ENCODE data around the gene MLANA.
"Not testable (repeated sequence)": the region's sequence is repeated elsewhere in the genome, so short reads cannot be mapped to it uniquely, and the experiment has no call there.

Gene MLANA

GRCh38 chr9:5870691-5871090 is 20.0 kb upstream of the MLANA start:
- DNase-seq: no peak

- DNase-seq: no peak
These were observed 18.9 kb upstream of the MLANA start for GRCh38 chr9:5871785-5872184.

DNA sequence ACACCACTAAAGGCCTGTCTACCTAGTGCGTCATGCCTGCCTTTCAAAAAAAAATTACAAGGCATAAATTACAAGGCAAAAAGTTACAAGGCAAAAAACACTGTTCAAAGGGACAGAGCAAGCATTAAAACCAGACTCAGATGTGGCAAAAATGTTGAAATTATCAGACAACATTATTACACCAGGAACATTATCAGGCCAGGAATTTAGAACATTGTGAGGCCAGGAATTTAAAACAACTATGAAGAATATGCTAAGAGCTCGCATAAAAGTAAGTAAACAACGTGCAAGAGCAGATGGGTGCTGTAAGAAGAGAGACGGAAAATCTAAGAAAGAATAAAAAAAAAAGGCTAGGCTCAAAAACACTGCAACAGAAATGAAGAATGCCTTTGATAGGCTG is 18.2 kb upstream of the MLANA start:
- DNase-seq: no peak

- DNase-seq: no peak
These were observed 17.2 kb upstream of the MLANA start for GRCh38 chr9:5873439-5873838.

DNA sequence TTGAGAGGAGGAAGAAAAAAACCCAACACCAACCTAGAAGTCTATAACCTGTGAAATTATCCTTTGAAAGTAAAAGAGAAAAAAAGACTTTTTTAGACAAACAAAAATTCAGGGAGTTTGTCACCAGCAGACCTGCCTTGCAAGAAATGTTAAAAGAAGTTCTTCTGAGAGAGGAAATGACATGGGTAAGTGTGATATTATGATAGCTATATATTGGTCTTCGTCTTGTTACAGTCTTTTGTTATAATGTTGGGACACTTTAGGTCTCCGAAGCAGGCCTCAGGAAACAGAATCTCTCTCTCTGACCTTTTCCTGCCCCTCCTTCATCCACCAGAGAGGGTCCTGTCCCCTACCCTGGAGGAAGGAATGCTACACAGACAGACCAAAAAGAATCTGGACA is 16.6 kb upstream of the MLANA start:
- DNase-seq: no peak

DNA sequence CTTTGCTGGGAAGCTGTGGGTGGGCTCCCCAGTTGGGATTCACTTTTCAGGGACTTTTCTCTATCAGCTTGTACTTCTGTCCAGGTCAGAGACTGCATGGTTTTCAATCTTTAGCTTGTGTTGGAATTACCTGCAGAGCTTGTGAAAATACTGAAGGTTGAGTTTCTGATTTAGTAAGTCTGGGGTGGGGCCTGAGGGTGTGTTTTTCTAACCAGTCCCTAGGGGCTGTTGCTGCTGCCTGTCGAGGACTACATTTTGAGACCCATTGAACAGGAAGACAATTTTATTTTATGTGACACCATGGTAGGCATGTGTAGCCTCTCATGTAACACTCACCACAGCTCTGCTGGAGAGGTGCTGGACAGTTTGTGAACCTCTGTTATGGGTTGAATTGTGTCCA is 14.7 kb upstream of the MLANA start:
- DNase-seq: no peak

- no peak for DNase-seq
These were observed 14.0 kb upstream of the MLANA start for GRCh38 chr9:5876711-5877110.

DNA sequence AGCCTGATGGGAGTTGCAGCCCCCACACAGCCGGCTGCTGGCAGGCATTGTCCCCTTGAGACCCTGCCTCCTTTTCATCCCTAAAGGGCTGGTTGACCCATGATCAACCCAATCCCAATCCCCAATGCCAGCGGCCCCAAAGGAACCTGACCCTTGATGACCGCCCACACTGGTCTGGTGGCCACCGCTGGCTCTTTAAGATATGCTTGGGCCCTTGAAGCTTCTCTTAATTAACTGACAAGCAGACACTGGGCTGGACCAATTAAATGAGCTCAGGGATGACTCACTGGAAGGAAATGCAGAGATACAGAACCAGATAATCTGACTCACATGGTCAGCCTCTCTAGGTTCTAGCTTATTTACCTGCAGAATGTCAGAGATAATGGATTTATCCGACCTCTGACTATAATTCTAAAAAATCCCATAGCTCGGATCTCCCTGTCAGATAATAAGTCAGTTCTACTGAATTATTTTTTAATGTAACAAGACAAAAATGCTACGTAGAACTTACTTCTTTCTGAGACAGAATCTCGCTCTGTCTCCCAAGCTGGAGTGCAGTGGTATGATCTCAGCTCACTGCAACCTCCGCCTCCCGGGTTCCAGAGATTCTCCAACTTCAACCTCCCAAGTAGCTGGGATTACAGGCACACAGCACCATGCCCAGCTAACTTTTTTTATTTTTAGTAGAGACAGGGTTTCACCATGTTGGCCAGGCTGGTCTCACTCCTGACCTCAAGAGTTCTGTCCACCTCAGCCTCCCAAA is 11.1 kb upstream of the MLANA start:
- DNase-seq: no peak

GRCh38 chr9:5882244-5883012 is 8.3 kb upstream of the MLANA start:
- not testable (repeated sequence) for DNase-seq

- DNase-seq: no peak
These were observed 6.5 kb upstream of the MLANA start for GRCh38 chr9:5884191-5884590.

DNA sequence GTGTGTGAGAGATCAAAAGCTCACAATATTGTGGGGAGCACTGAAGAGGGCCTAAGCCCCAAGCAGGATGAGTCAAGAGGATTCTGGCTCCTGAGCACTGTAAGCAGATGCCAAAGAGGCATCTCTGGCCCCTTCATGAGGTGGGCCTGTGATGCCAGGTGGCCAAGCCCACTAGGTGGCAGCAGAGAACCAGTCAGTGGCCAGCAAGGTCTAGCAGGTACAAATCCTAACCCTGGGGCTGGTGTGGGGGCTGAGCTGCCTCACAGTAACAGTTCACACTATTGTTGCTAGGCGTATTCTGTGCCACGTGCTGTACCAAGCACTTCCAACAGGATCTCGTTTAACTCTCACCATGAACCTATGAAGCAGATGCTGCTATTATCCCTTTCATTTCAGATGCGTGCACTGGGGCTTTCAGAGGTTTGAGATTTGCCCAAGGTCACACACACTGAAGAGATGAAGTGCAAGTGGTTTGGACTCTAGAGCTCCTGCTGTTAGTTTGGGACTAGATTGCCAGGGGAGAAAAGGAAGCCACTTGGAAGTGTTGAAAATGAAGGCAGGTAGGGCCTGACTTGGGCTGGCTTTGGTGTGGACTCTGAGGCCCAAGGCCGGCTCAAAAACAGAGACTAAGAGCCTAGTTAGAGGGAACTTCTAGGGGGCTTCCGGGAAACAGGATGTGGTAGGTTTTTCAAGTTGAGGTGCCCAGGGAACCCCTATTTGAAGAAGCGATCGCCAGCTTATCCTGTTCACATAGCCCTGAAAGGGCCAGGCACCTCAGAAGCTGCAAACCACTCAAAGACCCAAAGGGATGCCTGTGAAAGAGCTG is 4.4 kb upstream of the MLANA start:
- peak; percentile 69 for DNase-seq

DNA sequence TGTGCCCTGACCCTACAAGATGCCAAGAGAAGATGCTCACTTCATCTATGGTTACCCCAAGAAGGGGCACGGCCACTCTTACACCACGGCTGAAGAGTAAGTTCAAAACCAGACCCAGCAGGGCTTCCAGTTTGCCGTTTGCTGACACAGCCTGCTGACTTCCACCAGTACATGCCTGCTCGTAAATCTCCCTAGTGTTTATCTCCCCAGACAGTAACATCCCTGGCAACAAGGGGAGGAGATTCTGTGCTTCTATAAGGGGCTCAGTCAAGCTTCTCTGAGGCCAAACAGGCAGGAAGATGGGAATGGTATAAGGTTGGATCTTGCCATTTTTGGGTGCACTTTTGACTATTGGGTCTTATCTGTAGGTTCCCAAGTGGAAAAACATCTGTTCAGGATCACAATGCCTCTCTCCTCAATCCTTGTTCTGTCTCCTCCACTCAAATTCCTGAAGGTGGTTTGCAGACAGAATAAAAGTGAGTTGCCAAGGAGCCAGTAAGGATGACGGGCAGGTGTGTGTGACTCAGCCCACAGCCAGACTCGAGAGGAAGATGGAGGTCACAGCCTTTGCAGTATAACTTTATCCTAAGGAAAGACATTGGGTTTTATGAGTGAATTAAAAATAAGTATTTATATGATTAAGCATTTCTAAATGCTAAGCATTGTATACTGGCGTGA is 1.9 kb downstream of the MLANA start:
- no peak for DNase-seq

DNA sequence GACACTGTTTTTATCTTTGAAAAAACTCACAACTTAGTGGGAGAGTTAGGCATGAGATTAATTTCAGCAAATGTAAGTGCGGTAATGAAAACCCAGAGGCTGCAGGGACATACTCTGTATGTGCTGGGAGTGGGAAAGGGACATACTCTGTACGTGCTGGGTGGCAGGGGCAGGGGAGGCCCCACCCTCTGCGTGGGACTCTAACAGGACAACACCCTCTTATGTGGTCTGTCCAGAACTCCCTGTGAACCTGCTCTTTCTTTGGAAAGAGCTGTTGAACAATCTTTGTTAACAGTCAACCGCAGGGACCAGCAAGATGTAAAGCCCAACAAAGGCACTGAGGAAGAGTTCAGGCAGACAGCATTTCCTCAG is 2.4 kb downstream of the MLANA start:
- DNase-seq: no peak

DNA sequence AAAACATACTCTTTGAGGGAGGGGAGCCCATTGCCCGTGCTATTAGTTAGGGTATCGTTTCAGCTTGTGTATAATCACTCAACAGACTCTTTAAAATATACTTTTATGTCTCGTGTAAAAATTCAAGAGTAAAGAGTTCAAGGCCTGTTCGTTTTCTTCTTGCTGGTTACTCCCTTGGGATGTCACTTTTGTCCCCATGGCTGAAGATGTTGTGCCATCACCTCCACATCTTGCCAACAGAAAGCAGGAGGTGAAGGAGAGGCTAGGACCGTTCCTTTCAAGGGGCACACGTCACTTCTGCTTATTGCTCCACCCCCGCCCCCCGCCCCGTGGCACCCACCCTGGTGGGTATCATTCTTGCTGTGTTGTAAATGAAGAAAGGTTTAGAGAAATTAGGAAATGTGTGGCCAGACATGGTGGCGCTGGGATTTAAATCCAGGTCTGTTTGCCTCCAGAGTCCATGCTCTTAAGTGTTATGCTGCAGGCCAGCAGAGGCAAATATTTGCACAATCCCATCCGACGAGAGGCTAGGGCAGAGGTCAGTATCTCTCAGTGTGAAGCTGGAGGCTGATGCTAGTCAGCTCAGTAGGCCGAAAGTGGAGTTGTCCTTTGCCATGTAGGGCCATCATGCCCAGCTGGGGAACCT is 3.0 kb downstream of the MLANA start:
- DNase-seq: no peak

DNA sequence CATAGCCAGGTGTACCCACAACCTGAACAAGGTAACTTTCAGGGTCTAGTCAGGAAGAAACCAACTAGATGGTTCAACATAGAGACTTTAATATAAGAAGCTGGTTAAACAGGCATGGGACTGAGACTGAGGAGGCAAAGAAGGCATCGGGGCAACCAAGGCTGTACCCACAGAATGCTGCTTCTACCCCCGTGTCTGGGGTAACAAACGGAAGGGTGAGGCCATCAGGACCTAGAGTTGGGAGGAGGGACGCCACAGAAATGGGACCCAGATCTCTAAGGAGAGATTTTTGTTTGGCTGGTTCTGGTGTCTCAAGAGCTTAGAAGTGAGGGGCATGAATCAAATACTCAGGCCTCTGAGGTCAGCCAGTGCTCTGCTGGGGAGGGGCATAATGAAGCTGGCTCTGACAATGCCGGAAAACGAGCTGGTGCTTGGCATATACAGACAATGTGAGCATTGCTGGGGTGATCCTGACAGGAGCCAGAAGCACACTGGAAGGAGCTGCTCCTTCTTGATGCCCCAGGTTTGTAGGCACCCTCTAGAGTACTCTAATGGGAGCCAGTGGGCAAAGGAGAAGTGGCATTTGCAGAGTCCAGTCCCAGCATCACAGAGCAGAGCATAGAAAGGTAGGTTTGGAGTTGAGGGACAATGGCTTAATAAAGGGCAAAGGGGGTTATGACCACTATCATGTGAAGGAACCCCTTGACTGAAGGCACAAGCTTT is 3.7 kb downstream of the MLANA start:
- no peak for DNase-seq

DNA sequence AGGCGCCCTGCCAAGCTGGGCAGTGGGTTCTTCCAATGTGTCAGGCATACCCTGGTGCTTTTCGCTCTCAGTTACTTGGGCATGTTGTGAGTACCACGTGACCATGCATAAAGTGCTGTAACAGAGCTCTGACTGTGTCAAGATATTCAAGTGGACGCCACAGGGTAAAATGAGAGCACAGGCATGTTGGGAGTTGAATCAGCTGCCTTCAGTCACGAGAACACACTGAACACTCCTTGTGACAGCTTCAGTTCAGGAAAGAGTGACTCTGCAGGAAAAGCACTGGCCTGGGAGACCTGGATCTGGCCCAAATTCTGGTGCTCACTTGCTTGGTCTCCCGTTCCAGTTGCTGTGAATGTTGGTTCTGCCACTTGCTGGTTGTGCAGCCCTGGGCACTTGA is 5.1 kb downstream of the MLANA start:
- DNase-seq: no peak

DNA sequence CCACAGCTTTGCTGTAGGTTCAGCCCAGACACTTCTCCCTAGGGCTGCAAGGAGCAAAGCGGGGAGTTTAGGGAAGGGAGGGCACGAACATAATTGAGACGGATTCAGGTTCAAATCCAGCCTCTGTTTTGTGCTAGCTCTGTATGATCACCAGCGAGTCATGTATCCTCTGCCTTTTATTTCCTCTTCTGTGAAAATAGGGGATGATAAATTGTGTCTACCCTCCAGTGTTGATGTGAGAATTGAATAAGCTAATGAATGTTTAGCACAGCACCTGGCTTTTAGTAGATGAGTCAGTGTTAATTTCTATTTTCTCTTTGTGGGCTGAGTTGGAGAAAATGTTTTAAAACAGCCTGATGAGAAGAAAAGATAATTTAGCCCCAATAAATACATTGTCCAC is 6.2 kb downstream of the MLANA start:
- DNase-seq: no peak

DNA sequence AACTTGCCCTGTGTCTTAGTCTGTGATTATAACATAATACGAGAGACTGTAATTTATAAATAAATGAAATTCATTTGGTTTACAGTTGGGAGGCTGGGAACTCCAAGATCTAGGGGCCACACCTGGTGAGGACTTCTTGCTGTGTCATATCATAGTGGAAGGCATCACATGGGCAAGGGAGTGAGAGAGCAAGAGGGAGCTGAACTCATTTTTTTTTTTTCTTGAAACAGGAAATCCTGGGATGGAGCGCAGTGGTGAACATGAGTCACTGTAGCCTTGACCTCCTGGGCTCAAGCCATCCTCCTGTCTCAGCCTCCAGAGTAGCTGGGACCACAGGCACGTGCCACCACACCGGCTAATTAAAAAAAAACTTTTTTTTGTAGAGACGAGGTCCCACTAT is 7.2 kb downstream of the MLANA start:
- DNase-seq: no peak

DNA sequence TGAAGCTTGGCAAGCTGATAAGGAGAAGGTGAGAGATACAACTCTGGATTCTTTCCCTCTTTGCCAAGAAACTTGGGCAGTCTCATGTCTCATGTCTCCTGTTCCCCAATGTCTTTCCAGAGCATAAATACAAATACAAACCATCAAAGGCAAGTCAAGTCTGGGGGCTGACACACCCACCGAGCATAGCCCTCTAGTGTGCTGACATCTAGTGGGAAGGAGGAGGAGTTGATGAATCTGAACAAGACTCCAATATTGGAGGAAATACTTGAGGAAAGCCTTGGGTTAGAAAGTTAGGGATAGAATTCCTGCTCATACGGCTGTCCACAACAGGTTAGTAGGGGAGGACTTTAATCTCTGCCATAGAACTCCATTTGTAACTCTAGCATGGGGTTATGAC is 8.6 kb downstream of the MLANA start:
- DNase-seq: no peak

DNA sequence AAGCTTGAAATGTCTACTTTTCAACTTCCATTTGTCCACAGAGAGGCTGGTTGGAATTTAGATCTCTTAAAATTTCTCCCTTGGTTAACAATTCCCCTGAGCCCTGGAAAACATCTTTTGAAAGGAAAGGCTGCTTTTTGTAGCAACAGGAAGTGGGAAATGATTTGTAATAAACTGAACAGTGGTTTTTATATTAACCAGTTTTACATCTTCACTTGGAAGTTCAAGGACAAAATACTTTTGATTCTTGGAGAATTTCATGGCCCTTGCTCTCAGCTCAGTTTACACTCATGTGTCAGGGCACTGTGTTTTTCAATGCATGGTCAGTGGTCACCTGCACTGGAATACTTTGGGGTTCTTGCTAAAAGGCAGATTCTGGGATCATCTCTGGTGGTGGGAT is 9.9 kb downstream of the MLANA start:
- no peak for DNase-seq

- DNase-seq: no peak
These were observed 11.7 kb downstream of the MLANA start for GRCh38 chr9:5902377-5902776.

- DNase-seq: no peak
These were observed 18.2 kb downstream of the MLANA start for GRCh38 chr9:5908918-5909317.
